Panc1 (cell line): ENCODE measurements around the gene SCAMP5. TPM values are rescaled to one million over a fixed set of nuclear protein-coding genes. Genes with fewer than 3 reads are reported as not detected.

Experiments
- ATAC-seq: fragments of 200-7000 bp; cut with Tn5 transposase; 2 replicates; pipeline ENCODE4 v1.9.1; 2020; ENCODE audit warnings: mild to moderate bottlenecking, moderate library complexity
- BruUV-seq: library from RNA; stranded (reverse); fragments of 400-500 nt; replicated peaks from 2 replicates; lab custom pipeline; 2021; lab: Mats Ljungman, UMichigan
- CTCF ChIA-PET: fragments of 300-600 bp; sonication (Branson Sonifier 250); formaldehyde crosslinking; loops from one replicate; lab custom pipeline; 2022; ENCODE audit warnings: antibody characterized with exemption; lab: Charles Lee
- POLR2A ChIA-PET: fragments of 300-600 bp; sonication (Branson Sonifier 250); formaldehyde crosslinking; loops from one replicate; lab custom pipeline; 2022; ENCODE audit warnings: antibody characterized with exemption; lab: Charles Lee
- DNase-seq: peaks from one replicate; pipeline ENCODE4 v3.0.0-alpha.2; 2010; ENCODE audit warnings: low read depth, low spot score
- H3K27ac ChIP-seq: 2 replicates; pipeline ENCODE4 v1.5.1; 2011; ENCODE audit warnings: mild to moderate bottlenecking, low read length, inconsistent platforms
- H3K27me3 ChIP-seq: fragments of 200-500 bp; sonication (Bioruptor generic); 2 replicates; pipeline ENCODE4 v1.6.0; 2014; ENCODE audit warnings: low read length, inconsistent platforms; ENCODE audit not compliant: control insufficient read depth, insufficient read depth
- H3K36me3 ChIP-seq: fragments of 200-500 bp; sonication (Bioruptor generic); 2 replicates; pipeline ENCODE4 v1.5.1; 2014; ENCODE audit warnings: inconsistent platforms, mild to moderate bottlenecking, low read length, moderate library complexity; ENCODE audit not compliant: control insufficient read depth, insufficient read depth
- H3K4me1 ChIP-seq: 2 replicates; pipeline ENCODE4 v1.5.1; 2011; ENCODE audit warnings: inconsistent platforms, mild to moderate bottlenecking, low read length, moderate library complexity; ENCODE audit not compliant: control insufficient read depth, insufficient read depth
- H3K4me3 ChIP-seq, 2 experiments: 2 replicates each; pipeline ENCODE4 v1.5.1; 2011 to 2012; ENCODE audit warnings: low read depth in 2 of 2, low read length in 2 of 2, mild to moderate bottlenecking in 2 of 2, inconsistent platforms in 1 of 2, moderate library complexity in 1 of 2
- H3K9me3 ChIP-seq: fragments of 200-500 bp; sonication (Bioruptor generic); 2 replicates; pipeline ENCODE4 v1.5.1; 2014; ENCODE audit warnings: low read depth, mild to moderate bottlenecking, inconsistent platforms, low read length, moderate library complexity; ENCODE audit not compliant: control insufficient read depth, insufficient read depth
- CTCF ChIP-seq: fragments of 450-650 bp; IDR thresholded peaks from 2 replicates; pipeline ENCODE4 v1.5.1; 2017; ENCODE audit warnings: mild to moderate bottlenecking
- POLR2AphosphoS5 ChIP-seq: IDR thresholded peaks from 2 replicates; pipeline ENCODE4 v1.6.1; 2012; ENCODE audit warnings: mild to moderate bottlenecking, low read depth, low read length, moderate library complexity
- SIN3A ChIP-seq: IDR thresholded peaks from 2 replicates; pipeline ENCODE4 v1.6.1; 2012; ENCODE audit warnings: low read depth, mild to moderate bottlenecking, low read length, moderate library complexity, borderline replicate concordance; ENCODE audit not compliant: insufficient read depth
- TCF7L2 ChIP-seq: IDR thresholded peaks from 2 replicates; pipeline ENCODE4 v1.6.1; 2011; ENCODE audit warnings: mild to moderate bottlenecking, low read depth, low read length, inconsistent platforms
- in situ Hi-C: cut with HindIII; loops from 2 replicates; pipeline ENCODE4 v1.10.0; 2016; ENCODE audit warnings: low sequenced_read_pairs, low pct_unique_long_range_greater_than_20kb
- intact Hi-C: fragments of 100-400 bp; cut with micrococcal nuclease; formaldehyde crosslinking; loops from one replicate; pipeline ENCODE4 v1.10.0; 2022; ENCODE audit not compliant: unreplicated experiment
- total RNA-seq: library from RNA; stranded (reverse); gene quantifications from one replicate; pipeline ENCODE4 v1.2.1, GENCODE V29; 2021; ENCODE audit not compliant: unreplicated experiment
- TF ChIP-seq, protein P1 (sequence below), 2 experiments: IDR thresholded peaks; 2 replicates each; pipeline ENCODE4 v1.6.1; 2011 to 2012; ENCODE audit warnings: low read depth in 2 of 2, control low read depth in 1 of 2, low read length in 1 of 2, mild to moderate bottlenecking in 1 of 2, moderate library complexity in 1 of 2; ENCODE audit not compliant: insufficient read depth in 1 of 2

The SCAMP5 gene
- total RNA-seq, 1 experiment from 2014 or later = 11.2 TPM

- H3K9me3 ChIP-seq = no peaks in the 10 kb centered on the region
- no peak overlapping the region for H3K4me3 ChIP-seq
- ATAC-seq = no peak
- TF ChIP-seq TCF7L2 = no peak
- TF ChIP-seq SIN3A = no peak
- TF ChIP-seq, protein P1, sequence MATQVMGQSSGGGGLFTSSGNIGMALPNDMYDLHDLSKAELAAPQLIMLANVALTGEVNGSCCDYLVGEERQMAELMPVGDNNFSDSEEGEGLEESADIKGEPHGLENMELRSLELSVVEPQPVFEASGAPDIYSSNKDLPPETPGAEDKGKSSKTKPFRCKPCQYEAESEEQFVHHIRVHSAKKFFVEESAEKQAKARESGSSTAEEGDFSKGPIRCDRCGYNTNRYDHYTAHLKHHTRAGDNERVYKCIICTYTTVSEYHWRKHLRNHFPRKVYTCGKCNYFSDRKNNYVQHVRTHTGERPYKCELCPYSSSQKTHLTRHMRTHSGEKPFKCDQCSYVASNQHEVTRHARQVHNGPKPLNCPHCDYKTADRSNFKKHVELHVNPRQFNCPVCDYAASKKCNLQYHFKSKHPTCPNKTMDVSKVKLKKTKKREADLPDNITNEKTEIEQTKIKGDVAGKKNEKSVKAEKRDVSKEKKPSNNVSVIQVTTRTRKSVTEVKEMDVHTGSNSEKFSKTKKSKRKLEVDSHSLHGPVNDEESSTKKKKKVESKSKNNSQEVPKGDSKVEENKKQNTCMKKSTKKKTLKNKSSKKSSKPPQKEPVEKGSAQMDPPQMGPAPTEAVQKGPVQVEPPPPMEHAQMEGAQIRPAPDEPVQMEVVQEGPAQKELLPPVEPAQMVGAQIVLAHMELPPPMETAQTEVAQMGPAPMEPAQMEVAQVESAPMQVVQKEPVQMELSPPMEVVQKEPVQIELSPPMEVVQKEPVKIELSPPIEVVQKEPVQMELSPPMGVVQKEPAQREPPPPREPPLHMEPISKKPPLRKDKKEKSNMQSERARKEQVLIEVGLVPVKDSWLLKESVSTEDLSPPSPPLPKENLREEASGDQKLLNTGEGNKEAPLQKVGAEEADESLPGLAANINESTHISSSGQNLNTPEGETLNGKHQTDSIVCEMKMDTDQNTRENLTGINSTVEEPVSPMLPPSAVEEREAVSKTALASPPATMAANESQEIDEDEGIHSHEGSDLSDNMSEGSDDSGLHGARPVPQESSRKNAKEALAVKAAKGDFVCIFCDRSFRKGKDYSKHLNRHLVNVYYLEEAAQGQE (IDR thresholded peaks at IDR 0.05; ENCODE audit: insufficient read depth in 1 of 2, low read depth in 2 of 2, low read length in 1 of 2) = no peak
- no peak for TF ChIP-seq POLR2AphosphoS5
- TF ChIP-seq CTCF = no peak
- in situ Hi-C loops (no loop called here), intact Hi-C loops (no loop called here)
- no peaks in the 10 kb centered on the region for H3K4me1 ChIP-seq
- no peak for DNase-seq
- CTCF ChIA-PET = interaction anchor here (0.6 to 0.7 kb wide), 2 partner anchors 24 to 322 kb away, joined by 3 to 10 read pairs; no protein-coding TSS in a partner anchor
- POLR2A ChIA-PET = no interaction called here
- no TSS peak for BruUV-seq
- no peaks in the 10 kb centered on the region for H3K36me3 ChIP-seq
- no peak overlapping the region for H3K27ac ChIP-seq
- no peaks in the 10 kb centered on the region for H3K27me3 ChIP-seq
These were observed 17.8 kb upstream of the SCAMP5 start for GRCh38 chr15:74977599-74977998.

GRCh38 chr15:74978077-74978476 is 17.3 kb upstream of the SCAMP5 start:
- CTCF ChIA-PET = interaction anchor here (0.5 kb wide), 1 partner anchor 13 kb away, joined by 6 read pairs; no protein-coding TSS in a partner anchor
- H3K27me3 ChIP-seq = no peaks in the 10 kb centered on the region
- H3K9me3 ChIP-seq = no peaks in the 10 kb centered on the region
- H3K36me3 ChIP-seq = no peaks in the 10 kb centered on the region
- ATAC-seq = no peak
- no TSS peak for BruUV-seq
- intact Hi-C loops (no loop called here), in situ Hi-C loops (no loop called here)
- POLR2A ChIA-PET = no interaction called here
- no peak overlapping the region for H3K27ac ChIP-seq
- no peak overlapping the region for H3K4me3 ChIP-seq
- no peaks in the 10 kb centered on the region for H3K4me1 ChIP-seq
- DNase-seq = no peak
- TF ChIP-seq CTCF (no peak), SIN3A (no peak), TCF7L2 (no peak), POLR2AphosphoS5 (no peak)
- TF ChIP-seq, protein P1 (IDR thresholded peaks at IDR 0.05; ENCODE audit: insufficient read depth in 1 of 2, low read depth in 2 of 2, low read length in 1 of 2) = no peak
